Natural killer cell (primary cell): Measurements from ENCODE around the gene RELA. TPM values are rescaled to one million over a fixed set of nuclear protein-coding genes. Genes with fewer than 3 reads are reported as not detected.

Experiments used
- ATAC-seq, 3 donors: fragments of 150-1000 bp in 2 of 3; fragments of 200-7000 bp in 1 of 3; cut with Tn5 transposase; 1 replicate in 1 of 3; 2 replicates in 2 of 3; pipeline ENCODE4 v1.10.0; 2021; ENCODE audit warnings: mild to moderate bottlenecking in 2 of 3, moderate library complexity in 2 of 3
- DNase-seq, 2 donors: peaks; one replicate each; pipeline versions ENCODE4 v3.0.0 to v3.0.0-alpha.2; 2013 to 2021; ENCODE audit warnings: mixed read lengths in 1 of 2
- H3K27ac ChIP-seq: one replicate; pipeline ENCODE4 v1.5.1; 2013; ENCODE audit warnings: mild to moderate bottlenecking, low read length
- H3K27me3 ChIP-seq: one replicate; pipeline ENCODE4 v1.6.1; 2013; ENCODE audit warnings: low read length; ENCODE audit not compliant: control insufficient read depth, insufficient read depth
- H3K36me3 ChIP-seq: one replicate; pipeline ENCODE4 v1.6.1; 2013; ENCODE audit warnings: low read length; ENCODE audit not compliant: control insufficient read depth, insufficient read depth
- H3K4me1 ChIP-seq: one replicate; pipeline ENCODE4 v1.6.1; 2013; ENCODE audit warnings: low read length; ENCODE audit not compliant: control insufficient read depth, insufficient read depth
- H3K4me3 ChIP-seq: one replicate; pipeline ENCODE4 v1.5.1; 2013; ENCODE audit warnings: low read length
- H3K9me3 ChIP-seq: one replicate; pipeline ENCODE4 v1.6.1; 2013; ENCODE audit warnings: low read length; ENCODE audit not compliant: control insufficient read depth, insufficient read depth
- H3K27ac Mint-ChIP-seq, 2 donors: one replicate each; pipeline ENCODE4 v1.8.0; 2022; ENCODE audit warnings: mild to moderate bottlenecking in 2 of 2, mixed read lengths in 2 of 2, moderate library complexity in 1 of 2
- H3K27me3 Mint-ChIP-seq, 2 donors: one replicate each; pipeline ENCODE4 v1.8.0; 2022; ENCODE audit warnings: low read depth in 2 of 2, mixed read lengths in 2 of 2
- H3K36me3 Mint-ChIP-seq: one replicate; pipeline ENCODE4 v1.8.0; 2022; ENCODE audit warnings: mixed read lengths
- H3K4me1 Mint-ChIP-seq, 2 donors: one replicate each; pipeline ENCODE4 v1.8.0; 2022; ENCODE audit warnings: mixed read lengths in 2 of 2
- H3K4me3 Mint-ChIP-seq: one replicate; pipeline ENCODE4 v1.8.0; 2022; ENCODE audit warnings: mild to moderate bottlenecking, moderate library complexity, mixed read lengths
- H3K9me3 Mint-ChIP-seq, 2 donors: one replicate each; pipeline ENCODE4 v1.8.0; 2022; ENCODE audit warnings: mixed read lengths in 2 of 2
- CTCF ChIP-seq: fragments of 200-600 bp; IDR thresholded peaks from one replicate; pipeline ENCODE4 v1.8.0; 2022; ENCODE audit warnings: antibody characterized with exemption
- WGBS: methylation state at CpG from one replicate; pipeline ENCODE4 v1.1.7; 2013; ENCODE audit warnings: missing lambda C conversion rate; ENCODE audit not compliant: insufficient coverage; 5-methylcytosine and 5-hydroxymethylcytosine counted together
- intact Hi-C: fragments of 100-400 bp; cut with micrococcal nuclease; formaldehyde crosslinking; loops from one replicate; pipeline ENCODE4 v1.14.2; 2022
- total RNA-seq, 4 donors: library from RNA; stranded (reverse); fragments of 120-200 nt in 1 of 4; gene quantifications; one replicate each; pipeline versions ENCODE4 v1.2.3 to v1.2.4, GENCODE V29; 2013 to 2022

Gene RELA
- total RNA-seq, 3 donors from 2014 or later (not counting 1 experiment from before 2014, with no cell fraction given), result 319 to 380 (median 338) TPM

GRCh38 chr11:65637794-65638419 is 24.8 kb downstream of the RELA start, which contains the start of gene SIPA1:
Gene SIPA1 (plus strand): TSS chr11:65638101. CDS start chr11:65640922, 2,821 bp downstream.
- Histone ChIP-seq H3K27me3 (no peaks in the 10 kb centered on the region), H3K9me3 (no peaks in the 10 kb centered on the region), H3K4me1 (peaks cover 83% of the 10 kb centered on the region), H3K27ac (peak within 1 kb of the TSS; percentile 98), H3K4me3 (peak within 1 kb of the TSS; percentile 98), H3K36me3 (peaks cover 47% of the 10 kb centered on the region)
- WGBS, result 3% methylated on average over 46 of the region's 46 CpGs
- DNase-seq (peak; percentile 86 to 88), ATAC-seq (peak; percentile 41 to 62 (median 49))
- intact Hi-C loops, result loop anchor here (5.0 kb wide), 1 partner anchor 74 kb away; the partner anchor contains the start of gene KAT5
- H3K4me1 Mint-ChIP-seq, result peaks cover 52 to 64% of the 10 kb centered on the region in 2 donors
- H3K36me3 Mint-ChIP-seq, result no peaks in the 10 kb centered on the region
- TF ChIP-seq CTCF, result peak; percentile 20
- H3K27ac Mint-ChIP-seq, result peak within 1 kb of the TSS; percentile 98 to 99
- peak within 1 kb of the TSS; percentile 95 for H3K4me3 Mint-ChIP-seq
- H3K9me3 Mint-ChIP-seq, result no peaks in the 10 kb centered on the region
- H3K27me3 Mint-ChIP-seq, result no peaks in the 10 kb centered on the region

- Mint-ChIP-seq H3K27ac (peak overlapping the region; percentile 98 to 99), H3K27me3 (no peaks in the 10 kb centered on the region), H3K9me3 (no peaks in the 10 kb centered on the region), H3K4me1 (peaks cover 52 to 62% of the 10 kb centered on the region in 2 donors), H3K36me3 (no peaks in the 10 kb centered on the region), H3K4me3 (peak overlapping the region; percentile 95)
- H3K27ac ChIP-seq, result peak overlapping the region; percentile 98
- 91% methylated on average over 2 of the region's 3 CpGs for WGBS
- DNase-seq, result no peak
- H3K9me3 ChIP-seq, result no peaks in the 10 kb centered on the region
- intact Hi-C loops, result loop anchor here (5.0 kb wide), 1 partner anchor 75 kb away; the partner anchor contains the start of gene KAT5
- no peak for ATAC-seq
- H3K36me3 ChIP-seq, result peaks cover 41% of the 10 kb centered on the region
- peaks cover 78% of the 10 kb centered on the region for H3K4me1 ChIP-seq
- no peak for TF ChIP-seq CTCF
- no peaks in the 10 kb centered on the region for H3K27me3 ChIP-seq
- H3K4me3 ChIP-seq, result no peak overlapping the region
Measured at GRCh38 chr11:65637032-65637557, 25.6 kb downstream of the RELA start.

DNA sequence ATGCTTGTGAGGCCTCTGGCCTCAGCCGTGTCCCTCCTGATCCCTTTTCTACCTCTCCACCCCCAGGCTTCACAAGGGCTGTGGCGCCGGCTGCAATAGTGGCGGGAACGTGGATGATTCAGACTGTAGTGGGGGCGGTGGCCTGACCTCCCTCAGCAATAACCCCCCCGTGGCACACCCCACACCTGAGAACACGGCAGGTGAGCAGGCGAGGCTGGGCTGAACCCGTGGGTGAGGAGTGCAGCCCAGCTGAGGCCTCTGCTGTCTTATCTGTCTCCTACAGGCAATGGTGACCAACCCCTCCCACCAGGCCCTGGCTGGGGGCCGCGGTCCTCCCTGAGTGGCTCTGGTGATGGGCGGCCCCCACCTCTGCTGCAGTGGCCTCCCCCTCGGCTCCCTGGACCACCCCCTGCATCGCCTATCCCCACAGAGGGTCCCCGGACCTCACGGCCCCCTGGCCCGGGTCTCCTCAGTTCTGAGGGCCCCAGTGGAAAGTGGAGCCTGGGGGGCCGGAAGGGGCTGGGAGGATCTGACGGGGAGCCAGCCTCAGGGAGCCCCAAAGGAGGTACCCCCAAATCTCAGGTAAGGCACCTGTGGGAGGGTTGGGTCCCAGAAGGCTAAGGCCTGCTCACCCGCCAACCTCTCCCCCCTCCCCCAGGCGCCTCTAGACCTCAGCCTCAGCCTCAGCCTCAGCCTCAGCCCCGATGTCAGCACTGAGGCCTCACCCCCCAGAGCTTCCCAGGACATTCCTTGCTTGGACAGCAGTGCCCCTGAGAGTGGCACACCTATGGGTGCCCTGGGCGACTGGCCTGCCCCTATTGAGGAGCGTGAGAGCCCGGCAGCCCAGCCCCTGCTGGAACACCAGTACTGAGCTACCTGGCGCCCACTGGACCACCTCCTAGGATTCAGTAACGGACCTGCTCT is 26.3 kb downstream of the RELA start:
- intact Hi-C loops, result loop anchor here (5.0 kb wide), 1 partner anchor 76 kb away; the partner anchor contains the start of gene KAT5
- ATAC-seq (no peak), DNase-seq (no peak)
- 97% methylated on average over 28 of the region's 28 CpGs for WGBS
- Mint-ChIP-seq H3K4me1 (peaks cover 47 to 55% of the 10 kb centered on the region in 2 donors), H3K27ac (peak overlapping the region; percentile 98 to 99), H3K4me3 (peak overlapping the region; percentile 45), H3K36me3 (no peaks in the 10 kb centered on the region), H3K27me3 (no peaks in the 10 kb centered on the region), H3K9me3 (no peaks in the 10 kb centered on the region)
- Histone ChIP-seq H3K27ac (peak overlapping the region; percentile 98), H3K4me3 (no peak overlapping the region), H3K36me3 (peaks cover 36% of the 10 kb centered on the region), H3K27me3 (no peaks in the 10 kb centered on the region), H3K9me3 (no peaks in the 10 kb centered on the region), H3K4me1 (peaks cover 71% of the 10 kb centered on the region)
- TF ChIP-seq CTCF, result no peak
